Measurements from ENCODE around the gene SIK1.
"Not testable (repeated sequence)": the region's sequence is repeated elsewhere in the genome, so short reads cannot be mapped to it uniquely, and the experiment has no call there.

Gene SIK1

GRCh38 chr21:43396788-43397438, 30.0 kb downstream of the SIK1 start:
- not testable (repeated sequence) for DNase-seq (ENCODE audit: low spot score)

GRCh38 chr21:43383351-43383750, 43.6 kb downstream of the SIK1 start:
- DNase-seq (ENCODE audit: low spot score) = not testable (repeated sequence)

- DNase-seq (ENCODE audit: low spot score) = not testable (repeated sequence)
Measured at GRCh38 chr21:43382902-43383301, 44.0 kb downstream of the SIK1 start.

- DNase-seq (ENCODE audit: low spot score) = not testable (repeated sequence)
Measured at GRCh38 chr21:43380852-43381533, 45.9 kb downstream of the SIK1 start.

- DNase-seq (ENCODE audit: low spot score) = not testable (repeated sequence)
Measured at GRCh38 chr21:43380337-43380736, 46.6 kb downstream of the SIK1 start.

GRCh38 chr21:43379626-43380122, 47.3 kb downstream of the SIK1 start:
- not testable (repeated sequence) for DNase-seq (ENCODE audit: low spot score)

- no peak for DNase-seq (ENCODE audit: low spot score)
Measured at GRCh38 chr21:43376478-43376882, 50.5 kb downstream of the SIK1 start.

GRCh38 chr21:43375837-43376477, 51.0 kb downstream of the SIK1 start:
- DNase-seq (ENCODE audit: low spot score) = no peak

- no peak for DNase-seq (ENCODE audit: low spot score)
Measured at GRCh38 chr21:43375006-43375836, 51.7 kb downstream of the SIK1 start.

GRCh38 chr21:43374228-43374885, 52.6 kb downstream of the SIK1 start:
- DNase-seq (ENCODE audit: low spot score) = no peak

- no peak for DNase-seq (ENCODE audit: low spot score)
Measured at GRCh38 chr21:43373362-43374227, 53.3 kb downstream of the SIK1 start.

GRCh38 chr21:43372663-43373361, 54.1 kb downstream of the SIK1 start:
- no peak for DNase-seq (ENCODE audit: low spot score)

GRCh38 chr21:43371786-43372185, 55.1 kb downstream of the SIK1 start:
- no peak for DNase-seq (ENCODE audit: low spot score)

- DNase-seq (ENCODE audit: low spot score) = no peak
Measured at GRCh38 chr21:43370888-43371570, 55.9 kb downstream of the SIK1 start.

GRCh38 chr21:43370091-43370658, 56.8 kb downstream of the SIK1 start:
- peak; percentile 41 for DNase-seq (ENCODE audit: low spot score)

- DNase-seq (ENCODE audit: low spot score) = no peak
Measured at GRCh38 chr21:43369596-43370090, 57.3 kb downstream of the SIK1 start.

- peak; percentile 77 for DNase-seq (ENCODE audit: low spot score)
Measured at GRCh38 chr21:43369124-43369523, 57.8 kb downstream of the SIK1 start.

GRCh38 chr21:43368685-43369084, 58.2 kb downstream of the SIK1 start:
- no peak for DNase-seq (ENCODE audit: low spot score)

- DNase-seq (ENCODE audit: low spot score) = no peak
Measured at GRCh38 chr21:43367859-43368258, 59.1 kb downstream of the SIK1 start.

All from AG08395 (cell line).